Activated T-helper 17 cell treated with anti-CD3 and anti-CD28 coated beads, Interleukin-2, amount 50 U/mL, for 72 hours (primary cell): ENCODE measurements around the gene SYDE2. TPM values are rescaled to one million over a fixed set of nuclear protein-coding genes. Genes with fewer than 3 reads are reported as not detected.
"Not testable (repeated sequence)": the region's sequence is repeated elsewhere in the genome, so short reads cannot be mapped to it uniquely, and the experiment has no call there.

Source experiments
- ATAC-seq: fragments of 150-1000 bp; cut with Tn5 transposase; replicated peaks from 2 replicates; pipeline ENCODE4 v1.10.0; 2021; ENCODE audit warnings: mild to moderate bottlenecking, moderate library complexity
- H3K27ac Mint-ChIP-seq: one replicate; pipeline ENCODE4 v1.8.0; 2022; ENCODE audit warnings: mixed read lengths
- H3K27me3 Mint-ChIP-seq: one replicate; pipeline ENCODE4 v1.8.0; 2022; ENCODE audit warnings: mixed read lengths
- H3K36me3 Mint-ChIP-seq: one replicate; pipeline ENCODE4 v1.8.0; 2022; ENCODE audit warnings: low read depth, mild to moderate bottlenecking, mixed read lengths
- H3K4me1 Mint-ChIP-seq: one replicate; pipeline ENCODE4 v1.8.0; 2022; ENCODE audit warnings: mixed read lengths
- H3K4me3 Mint-ChIP-seq: one replicate; pipeline ENCODE4 v1.8.0; 2022; ENCODE audit warnings: mild to moderate bottlenecking, mixed read lengths
- H3K9me3 Mint-ChIP-seq: one replicate; pipeline ENCODE4 v1.8.0; 2022; ENCODE audit warnings: mixed read lengths
- total RNA-seq, 2 donors: library from RNA; stranded (reverse); gene quantifications; one replicate each; pipeline ENCODE4 v1.2.3, GENCODE V29; 2022

The SYDE2 gene
- total RNA-seq, 2 donors from 2014 or later = 1.4 to 2.3 TPM

DNA sequence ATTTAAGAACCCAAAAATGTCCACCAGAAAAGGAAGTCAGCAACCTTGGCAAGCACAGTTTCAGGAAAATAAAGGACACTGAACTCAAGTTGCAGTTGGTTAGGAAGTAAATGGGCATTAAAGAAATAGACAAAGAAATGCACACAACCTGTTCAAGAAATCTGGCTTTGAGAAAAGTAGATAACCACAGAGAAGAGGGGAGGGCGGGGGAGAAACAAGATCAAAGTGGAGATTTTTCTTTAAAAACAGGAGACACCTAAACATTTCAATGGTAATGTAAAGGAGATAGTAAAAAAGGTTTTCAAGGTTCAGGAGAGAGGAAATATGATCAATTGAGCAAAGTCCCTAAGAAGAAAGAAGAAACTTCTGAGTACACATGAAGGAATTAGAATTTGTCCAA lies 29.1 kb downstream of the SYDE2 start:
- Mint-ChIP-seq H3K9me3 (no peaks in the 10 kb centered on the region), H3K36me3 (no peaks in the 10 kb centered on the region), H3K4me3 (no peak overlapping the region), H3K27me3 (no peaks in the 10 kb centered on the region), H3K4me1 (peaks cover 8% of the 10 kb centered on the region), H3K27ac (peak overlapping the region; percentile 8)
- ATAC-seq = no peak

DNA sequence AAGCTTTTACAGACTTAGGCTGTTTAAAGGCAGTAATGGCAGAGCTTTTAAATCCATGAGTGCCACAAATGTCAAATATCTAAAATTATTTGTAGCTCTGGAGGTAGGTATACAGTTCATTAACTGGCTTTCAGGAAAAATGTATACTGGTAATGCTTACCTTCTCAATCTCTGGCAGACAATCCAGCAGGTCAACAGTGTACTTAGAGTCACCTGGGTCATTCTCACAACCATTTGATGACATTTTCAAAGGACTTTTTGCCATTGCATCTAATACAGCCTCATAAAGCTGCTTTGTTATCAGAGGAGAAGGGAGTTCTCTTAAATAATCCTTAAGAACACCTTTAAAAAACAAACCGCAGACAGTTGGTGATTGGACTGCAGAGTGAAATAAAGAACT lies 31.9 kb downstream of the SYDE2 start:
- no peaks in the 10 kb centered on the region for H3K9me3 Mint-ChIP-seq
- no peaks in the 10 kb centered on the region for H3K27me3 Mint-ChIP-seq
- H3K27ac Mint-ChIP-seq = no peak overlapping the region
- H3K36me3 Mint-ChIP-seq = no peaks in the 10 kb centered on the region
- no peak overlapping the region for H3K4me3 Mint-ChIP-seq
- no peak for ATAC-seq
- H3K4me1 Mint-ChIP-seq = peaks cover 8% of the 10 kb centered on the region

DNA sequence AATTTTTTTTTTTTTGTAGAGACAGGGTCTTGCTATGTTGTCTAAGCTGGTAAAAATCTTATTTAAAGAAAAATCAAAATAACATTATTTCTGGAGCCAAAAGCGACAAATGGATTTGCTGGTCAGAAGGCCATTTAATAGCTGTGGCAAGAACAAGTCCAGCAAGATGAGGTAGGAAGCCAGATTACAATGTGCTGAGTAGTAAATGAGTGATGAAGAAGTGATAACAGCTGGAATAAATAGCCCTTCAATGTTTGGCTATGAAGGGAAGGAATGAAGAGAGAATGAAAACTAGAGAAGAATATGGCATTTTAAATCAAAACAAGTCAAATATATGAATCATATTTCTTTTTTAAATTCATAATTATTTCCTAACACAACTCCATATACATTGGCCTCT lies 34.5 kb downstream of the SYDE2 start:
- Mint-ChIP-seq H3K9me3 (no peaks in the 10 kb centered on the region), H3K4me1 (no peaks in the 10 kb centered on the region), H3K4me3 (no peak overlapping the region), H3K36me3 (no peaks in the 10 kb centered on the region), H3K27ac (no peak overlapping the region), H3K27me3 (no peaks in the 10 kb centered on the region)
- ATAC-seq = no peak

DNA sequence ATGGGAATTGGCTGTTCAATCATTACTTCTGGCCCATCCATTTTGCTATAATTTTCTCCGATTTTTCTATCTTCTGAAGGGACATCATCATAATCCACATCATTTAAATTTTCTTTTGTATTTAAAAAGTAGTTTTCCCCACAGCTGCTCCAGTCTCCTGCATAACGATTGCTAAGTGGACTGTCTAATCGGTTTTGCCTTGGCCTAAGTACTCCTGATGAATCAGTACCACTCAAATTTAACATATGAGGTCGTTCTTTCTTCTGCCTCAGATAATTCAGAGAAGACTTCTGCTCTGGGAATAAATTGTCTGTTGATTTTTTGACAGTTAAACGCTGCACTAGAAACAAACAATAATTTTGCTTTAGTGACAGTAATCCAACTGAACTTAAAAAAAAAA lies 41.9 kb downstream of the SYDE2 start:
- Mint-ChIP-seq H3K4me3 (no peak overlapping the region), H3K27me3 (no peaks in the 10 kb centered on the region), H3K36me3 (no peaks in the 10 kb centered on the region), H3K4me1 (no peaks in the 10 kb centered on the region), H3K27ac (no peak overlapping the region), H3K9me3 (no peaks in the 10 kb centered on the region)
- no peak for ATAC-seq

DNA sequence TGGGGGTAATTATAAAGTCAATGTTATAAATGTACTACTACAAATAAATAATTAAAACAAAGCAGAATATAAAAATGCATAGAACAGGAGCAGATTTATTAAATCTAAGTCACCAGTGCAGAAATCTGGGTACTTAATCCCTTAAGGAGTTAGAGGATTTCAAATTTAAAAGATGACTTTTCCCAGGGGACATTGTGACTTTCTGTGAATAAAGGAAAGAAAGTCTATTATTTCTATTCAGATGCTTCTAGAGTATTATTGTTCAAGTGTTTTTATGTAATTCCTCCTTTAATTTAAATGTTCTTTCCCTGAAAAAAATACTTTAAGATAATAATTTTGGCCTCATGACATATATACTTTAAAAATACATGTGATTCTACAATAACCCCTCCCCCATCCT lies 43.4 kb downstream of the SYDE2 start:
- no peaks in the 10 kb centered on the region for H3K4me1 Mint-ChIP-seq
- no peaks in the 10 kb centered on the region for H3K9me3 Mint-ChIP-seq
- H3K27me3 Mint-ChIP-seq = no peaks in the 10 kb centered on the region
- no peak overlapping the region for H3K27ac Mint-ChIP-seq
- no peaks in the 10 kb centered on the region for H3K36me3 Mint-ChIP-seq
- H3K4me3 Mint-ChIP-seq = no peak overlapping the region
- no peak for ATAC-seq

DNA sequence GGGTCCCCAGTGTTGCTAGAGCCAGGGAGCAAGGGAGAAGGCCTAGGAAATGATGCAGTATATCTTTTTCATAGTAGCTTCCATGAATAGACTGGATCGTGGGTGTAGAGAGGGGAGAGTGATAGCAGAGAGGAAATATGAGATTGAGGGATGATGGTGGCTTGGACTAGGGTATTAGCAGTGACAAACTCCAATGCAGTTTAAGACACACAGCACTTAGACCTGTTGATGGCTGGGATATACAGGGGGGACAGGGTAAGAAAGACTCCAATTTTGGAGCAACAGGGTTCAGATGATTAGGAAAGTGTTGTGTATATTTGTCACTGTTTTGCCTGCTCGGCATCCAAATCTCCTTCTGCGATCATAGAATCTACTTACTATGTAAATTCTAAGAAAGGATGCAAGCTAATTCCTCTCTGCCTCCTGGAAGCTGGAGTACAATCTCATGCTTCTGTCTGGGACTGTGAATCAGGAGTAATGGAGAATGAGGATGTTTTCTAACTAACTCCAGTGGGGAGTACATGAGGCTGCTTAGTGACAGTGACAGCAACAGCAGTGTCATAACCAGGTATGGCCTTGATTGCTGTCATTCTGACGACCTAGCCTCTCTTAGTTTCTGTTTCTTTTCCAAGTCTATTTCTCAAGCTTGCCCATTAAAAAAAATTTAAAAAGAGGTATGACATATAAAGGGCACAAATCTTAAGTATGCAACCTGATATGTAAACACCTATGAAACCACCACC lies 47.5 kb downstream of the SYDE2 start:
- ATAC-seq = no peak
- Mint-ChIP-seq H3K27ac (no peak overlapping the region), H3K36me3 (no peaks in the 10 kb centered on the region), H3K27me3 (no peaks in the 10 kb centered on the region), H3K9me3 (no peaks in the 10 kb centered on the region), H3K4me3 (no peak overlapping the region), H3K4me1 (no peaks in the 10 kb centered on the region)

DNA sequence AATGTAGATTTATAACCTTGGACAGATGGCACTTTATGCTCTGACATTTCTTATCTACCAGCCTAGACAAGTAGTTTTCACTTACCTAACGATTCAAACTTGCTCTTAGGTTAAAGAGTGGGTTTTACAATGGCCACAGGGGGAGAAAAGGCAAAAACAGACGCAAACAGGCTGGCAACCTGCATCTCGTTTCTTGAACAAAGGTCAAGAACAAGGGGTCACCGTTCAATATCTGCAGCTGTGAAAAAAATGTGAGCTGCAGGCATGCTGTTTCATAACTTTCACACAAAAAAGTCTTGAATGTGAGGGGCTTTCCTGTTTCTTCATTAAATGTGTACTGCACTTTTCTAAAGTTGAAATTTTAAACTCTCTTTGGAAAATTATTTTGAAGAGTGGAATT lies 49.4 kb downstream of the SYDE2 start:
- H3K4me3 Mint-ChIP-seq = no peak overlapping the region
- no peaks in the 10 kb centered on the region for H3K4me1 Mint-ChIP-seq
- H3K27me3 Mint-ChIP-seq = no peaks in the 10 kb centered on the region
- H3K36me3 Mint-ChIP-seq = no peaks in the 10 kb centered on the region
- no peaks in the 10 kb centered on the region for H3K9me3 Mint-ChIP-seq
- H3K27ac Mint-ChIP-seq = no peak overlapping the region
- no peak for ATAC-seq

DNA sequence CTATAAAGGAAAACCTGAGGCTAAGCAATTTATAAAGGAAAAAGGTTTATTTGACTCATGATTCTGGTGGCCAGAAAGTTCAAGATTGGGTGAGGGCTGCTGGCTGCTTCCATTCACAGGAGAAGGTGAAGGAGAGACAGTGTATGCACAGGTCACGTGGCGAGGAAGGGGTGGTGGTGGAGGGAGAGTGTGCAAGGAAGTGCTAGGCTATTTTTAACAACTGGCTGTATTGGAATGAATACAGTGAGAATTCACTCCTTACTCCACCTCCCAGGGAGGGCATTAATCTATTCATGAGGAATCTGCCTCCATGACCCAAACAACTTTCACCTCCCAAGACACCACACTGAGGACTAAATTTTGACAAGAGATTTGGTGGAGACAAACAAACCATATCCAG lies 51.0 kb downstream of the SYDE2 start:
- Mint-ChIP-seq H3K36me3 (no peaks in the 10 kb centered on the region), H3K4me1 (no peaks in the 10 kb centered on the region), H3K9me3 (no peaks in the 10 kb centered on the region), H3K27ac (no peak overlapping the region), H3K27me3 (no peaks in the 10 kb centered on the region), H3K4me3 (no peak overlapping the region)
- ATAC-seq = no peak

DNA sequence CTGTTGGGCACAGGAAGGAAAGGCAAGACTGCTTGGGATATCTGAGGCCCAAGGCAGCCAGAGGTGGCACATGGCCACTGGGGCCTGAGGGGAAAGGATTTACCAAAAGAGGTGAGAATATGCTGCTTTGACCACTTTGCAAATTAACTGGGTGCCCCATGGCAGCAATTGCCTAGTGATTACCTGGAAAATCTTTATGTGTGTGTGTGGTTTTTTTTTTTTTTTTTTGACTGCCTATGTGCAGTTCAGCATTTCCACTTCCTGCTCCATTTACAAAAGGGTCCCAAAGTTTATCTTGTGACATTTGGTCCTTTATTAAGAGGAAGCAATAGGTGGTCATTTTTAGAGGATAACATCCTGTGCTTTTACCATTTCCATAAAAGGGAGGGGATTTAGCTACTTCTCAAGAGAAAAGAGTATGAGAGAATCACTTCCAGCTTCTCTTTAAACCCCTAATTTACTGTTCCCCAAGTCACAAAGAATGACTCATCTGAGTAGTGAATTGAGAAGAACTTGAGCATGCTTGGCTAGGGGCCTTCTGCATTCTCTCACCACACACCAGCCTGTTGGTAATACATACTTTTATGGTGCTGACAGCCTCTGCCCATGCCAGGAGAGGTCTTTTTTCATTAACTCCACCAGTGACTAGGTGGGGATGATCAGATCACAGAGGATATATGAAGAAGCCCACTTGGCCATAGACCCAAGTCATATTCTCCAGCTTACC lies 52.1 kb downstream of the SYDE2 start:
- Mint-ChIP-seq H3K27me3 (no peaks in the 10 kb centered on the region), H3K4me3 (no peak overlapping the region), H3K9me3 (no peaks in the 10 kb centered on the region), H3K27ac (no peak overlapping the region), H3K36me3 (no peaks in the 10 kb centered on the region), H3K4me1 (no peaks in the 10 kb centered on the region)
- ATAC-seq = peak; percentile 88

DNA sequence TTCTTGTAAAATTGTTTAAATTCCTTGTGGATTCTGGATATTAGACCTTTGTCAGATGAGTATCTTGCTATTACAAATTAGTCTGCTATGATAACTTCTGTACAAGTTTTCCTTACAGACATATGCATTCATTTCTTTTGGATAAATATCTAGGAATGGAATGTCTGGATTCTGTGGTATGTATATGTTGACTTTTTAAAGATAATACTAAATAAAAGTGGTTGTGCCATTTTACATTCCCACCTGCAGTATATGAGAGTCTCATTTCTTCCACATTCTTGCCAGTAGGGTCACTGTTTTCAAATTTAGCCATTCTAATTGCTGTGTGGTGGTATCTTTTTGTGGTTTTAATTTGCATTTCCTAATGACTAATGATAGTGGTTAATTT lies 53.9 kb downstream of the SYDE2 start:
- H3K9me3 Mint-ChIP-seq = no peaks in the 10 kb centered on the region
- no peaks in the 10 kb centered on the region for H3K4me1 Mint-ChIP-seq

DNA sequence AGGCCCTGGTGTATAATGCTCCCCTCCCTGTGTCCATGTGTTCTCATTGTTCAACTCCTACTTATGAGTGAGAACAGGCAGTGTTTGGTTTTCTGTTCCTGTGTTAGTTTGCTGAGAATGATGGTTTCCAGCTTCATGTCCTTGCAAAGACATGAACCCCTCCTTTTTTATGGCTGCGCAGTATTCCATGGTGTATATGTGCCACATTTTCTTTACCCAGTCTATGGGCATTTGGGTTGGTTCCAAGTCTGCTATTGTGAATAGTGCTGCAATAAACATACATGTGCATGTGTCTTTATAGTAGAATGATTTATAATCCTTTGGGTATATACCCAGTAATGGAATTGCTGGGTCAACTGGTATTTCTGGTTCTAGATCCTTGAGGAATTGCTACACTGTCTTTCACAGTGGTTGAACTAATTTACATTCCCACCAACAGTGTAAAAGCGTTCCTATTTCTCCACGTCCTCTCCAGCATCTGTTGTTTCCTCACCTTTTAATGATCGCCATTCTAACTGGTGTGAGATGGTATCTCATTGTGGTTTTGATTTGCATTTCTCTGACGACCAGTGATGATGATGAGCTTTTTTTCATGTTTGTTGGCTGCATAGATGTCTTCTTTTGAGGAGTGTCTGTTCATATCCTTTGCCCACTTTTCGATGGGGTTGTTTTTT lies 54.4 kb downstream of the SYDE2 start:
- ATAC-seq, H3K36me3 Mint-ChIP-seq, H3K27ac Mint-ChIP-seq, H3K27me3 Mint-ChIP-seq, H3K4me1 Mint-ChIP-seq, H3K4me3 Mint-ChIP-seq, H3K9me3 Mint-ChIP-seq: not testable (repeated sequence)

More for the DNA sequence above, 53.9 kb downstream of the SYDE2 start:
- Mint-ChIP-seq H3K4me3 (no peak overlapping the region), H3K36me3 (no peaks in the 10 kb centered on the region), H3K27me3 (no peaks in the 10 kb centered on the region), H3K27ac (no peak overlapping the region)
- no peak for ATAC-seq

DNA sequence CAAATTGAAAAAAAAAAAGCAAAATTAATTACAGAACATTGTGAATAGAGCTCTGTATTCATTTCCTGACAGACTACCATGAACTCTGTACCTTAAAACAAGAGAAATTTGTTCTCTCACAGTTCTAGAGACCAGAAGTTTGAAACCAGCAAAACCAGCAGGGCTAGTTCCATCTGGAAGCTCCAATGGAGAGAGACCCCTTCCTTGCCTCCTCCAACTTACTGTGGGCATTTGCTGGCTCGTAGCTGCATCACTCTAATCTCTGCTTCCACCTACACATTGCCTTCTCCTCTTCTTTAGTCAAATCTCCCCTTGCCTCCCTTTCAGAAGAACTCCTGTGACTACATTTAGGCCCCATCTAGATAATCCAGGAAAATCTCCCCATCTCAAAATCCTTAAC lies 56.5 kb downstream of the SYDE2 start:
- no peak for ATAC-seq
- Mint-ChIP-seq H3K9me3 (no peaks in the 10 kb centered on the region), H3K27me3 (no peaks in the 10 kb centered on the region), H3K27ac (no peak overlapping the region), H3K4me1 (no peaks in the 10 kb centered on the region), H3K36me3 (no peaks in the 10 kb centered on the region), H3K4me3 (no peak overlapping the region)

DNA sequence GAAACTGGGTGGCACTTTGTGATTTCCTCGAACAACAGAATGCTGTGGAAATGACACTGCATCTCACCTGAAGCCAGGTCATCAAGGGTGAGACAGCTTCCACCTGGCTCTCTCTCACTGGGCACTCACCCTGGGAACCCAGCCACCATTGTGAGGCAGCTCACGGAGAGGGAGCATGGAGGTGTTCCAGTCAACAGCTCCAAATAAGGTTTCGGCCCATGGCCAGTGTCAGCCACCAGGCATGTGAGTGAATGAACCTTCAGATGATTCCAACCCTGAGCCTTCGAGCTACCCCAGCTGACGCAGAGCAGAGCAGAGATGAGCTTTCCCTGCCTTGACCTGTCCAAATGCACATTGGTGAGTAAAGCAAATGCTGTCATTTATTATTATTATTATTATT lies 58.1 kb downstream of the SYDE2 start:
- Mint-ChIP-seq H3K27me3 (no peaks in the 10 kb centered on the region), H3K27ac (no peak overlapping the region), H3K4me1 (no peaks in the 10 kb centered on the region), H3K4me3 (no peak overlapping the region), H3K9me3 (no peaks in the 10 kb centered on the region), H3K36me3 (no peaks in the 10 kb centered on the region)
- no peak for ATAC-seq

DNA sequence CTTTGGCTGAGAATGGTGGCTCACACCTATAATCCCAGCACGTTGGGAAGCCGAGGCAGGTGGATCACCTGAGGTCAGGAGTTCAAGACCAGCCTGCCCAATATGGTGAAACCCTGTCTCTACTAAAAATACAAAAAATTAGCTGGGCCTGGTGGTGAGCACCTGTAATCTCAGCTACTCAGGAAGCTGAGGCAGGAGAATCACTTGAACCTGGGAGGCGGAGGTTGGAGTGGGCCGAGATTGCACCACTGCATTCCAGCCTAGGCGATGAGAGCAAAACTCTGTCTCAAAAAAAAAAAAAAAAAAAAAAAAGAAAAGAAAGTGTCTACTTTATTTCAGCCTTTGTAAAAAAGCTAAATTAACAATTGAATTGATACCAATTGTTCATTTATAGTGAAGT lies 62.4 kb downstream of the SYDE2 start:
- not testable (repeated sequence) for H3K9me3 Mint-ChIP-seq, H3K27ac Mint-ChIP-seq, H3K4me1 Mint-ChIP-seq, ATAC-seq, H3K4me3 Mint-ChIP-seq, H3K27me3 Mint-ChIP-seq, H3K36me3 Mint-ChIP-seq

DNA sequence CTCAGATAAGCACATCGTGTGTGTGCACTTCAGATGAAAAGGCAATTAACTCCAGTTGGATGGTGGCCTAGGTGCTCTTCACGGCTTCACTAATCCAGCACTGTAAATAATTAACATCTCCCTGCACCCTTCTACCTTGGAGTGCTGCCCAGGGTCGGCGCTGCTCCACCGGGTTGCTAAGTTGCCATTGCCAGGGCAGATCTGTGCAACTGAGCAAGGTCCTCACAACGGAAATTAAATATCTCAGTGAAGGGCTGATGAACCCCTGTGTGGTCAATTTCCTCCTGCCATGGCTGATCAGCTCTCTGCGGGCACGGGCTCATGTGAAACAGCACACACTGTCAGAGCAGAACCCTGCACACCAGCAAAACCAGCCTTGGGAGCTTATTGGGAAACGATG lies 63.2 kb downstream of the SYDE2 start:
- Mint-ChIP-seq H3K4me1 (no peaks in the 10 kb centered on the region), H3K9me3 (no peaks in the 10 kb centered on the region), H3K4me3 (no peak overlapping the region), H3K36me3 (no peaks in the 10 kb centered on the region), H3K27me3 (no peaks in the 10 kb centered on the region), H3K27ac (no peak overlapping the region)
- ATAC-seq = no peak
